GM13977 (cell line): Measurements from ENCODE around the gene KRT1.

Experiments used
- DNase-seq: peaks from one replicate; pipeline ENCODE4 v3.0.0; 2012; ENCODE audit warnings: low spot score
- CTCF ChIP-seq: IDR thresholded peaks from 2 replicates; pipeline ENCODE4 v1.5.1; 2012; ENCODE audit warnings: mild to moderate bottlenecking, control low read depth; ENCODE audit not compliant: insufficient read depth; ENCODE audit errors: extremely low read depth, missing control alignments
- in situ Hi-C: fragments of 300-500 bp; cut with MboI; formaldehyde crosslinking; loops from one replicate; pipeline ENCODE4 v1.12.0; 2022; ENCODE audit warnings: low sequenced_read_pairs, low pct_unique_long_range_greater_than_20kb, mixed read lengths, inconsistent platforms; ENCODE audit not compliant: unreplicated experiment

The KRT1 gene

GRCh38 chr12:52655720-52656124 lies 24.5 kb downstream of the KRT1 start:
- no peak for DNase-seq

GRCh38 chr12:52655251-52655650 lies 25.0 kb downstream of the KRT1 start:
- no peak for DNase-seq
- in situ Hi-C loops: no loop called here
- TF ChIP-seq CTCF: no peak

More at GRCh38 chr12:52655720-52656124, 24.5 kb downstream of the KRT1 start:
- in situ Hi-C loops: no loop called here
- no peak for TF ChIP-seq CTCF

GRCh38 chr12:52651726-52652261 lies 28.4 kb downstream of the KRT1 start, which contains the start of gene KRT2:
TSS of gene KRT2 (minus strand) at chr12:52652211. CDS start at chr12:52652142, 69 bp downstream.
- in situ Hi-C loops: no loop called here
- no peak for TF ChIP-seq CTCF
- no peak for DNase-seq

GRCh38 chr12:52650520-52651081 lies 29.6 kb downstream of the KRT1 start:
- no peak for DNase-seq
- in situ Hi-C loops: no loop called here
- TF ChIP-seq CTCF: no peak

- no peak for TF ChIP-seq CTCF
- DNase-seq: no peak
- in situ Hi-C loops: no loop called here
Measured at GRCh38 chr12:52649066-52649465, 31.1 kb downstream of the KRT1 start.

- in situ Hi-C loops: no loop called here
Measured at GRCh38 chr12:52648012-52648550, 32.1 kb downstream of the KRT1 start.

More at GRCh38 chr12:52648012-52648550, 32.1 kb downstream of the KRT1 start:
- TF ChIP-seq CTCF: no peak
- DNase-seq: no peak
